Measurements from ENCODE around the gene ALOXE3.

DNA sequence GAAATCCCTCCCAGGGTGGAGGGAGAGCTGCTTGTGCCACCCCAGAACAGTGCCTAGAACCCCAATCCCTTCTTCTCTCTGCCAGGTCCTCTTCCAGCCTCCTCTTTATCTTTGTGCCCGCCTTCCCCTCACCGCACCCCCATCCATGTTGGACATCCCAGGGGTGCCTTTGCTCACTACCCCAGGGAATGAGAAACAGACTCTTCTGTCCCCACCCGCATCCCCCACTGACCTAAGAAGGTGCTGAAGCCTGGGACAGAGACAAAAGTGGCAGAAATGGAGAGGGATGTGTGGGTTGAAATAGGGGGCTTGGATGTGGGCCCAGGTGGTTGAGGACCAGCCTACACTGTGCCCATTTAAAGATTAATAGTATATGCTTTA is 62.5 kb downstream of the ALOXE3 start:
- TF ChIP-seq, protein P1, sequence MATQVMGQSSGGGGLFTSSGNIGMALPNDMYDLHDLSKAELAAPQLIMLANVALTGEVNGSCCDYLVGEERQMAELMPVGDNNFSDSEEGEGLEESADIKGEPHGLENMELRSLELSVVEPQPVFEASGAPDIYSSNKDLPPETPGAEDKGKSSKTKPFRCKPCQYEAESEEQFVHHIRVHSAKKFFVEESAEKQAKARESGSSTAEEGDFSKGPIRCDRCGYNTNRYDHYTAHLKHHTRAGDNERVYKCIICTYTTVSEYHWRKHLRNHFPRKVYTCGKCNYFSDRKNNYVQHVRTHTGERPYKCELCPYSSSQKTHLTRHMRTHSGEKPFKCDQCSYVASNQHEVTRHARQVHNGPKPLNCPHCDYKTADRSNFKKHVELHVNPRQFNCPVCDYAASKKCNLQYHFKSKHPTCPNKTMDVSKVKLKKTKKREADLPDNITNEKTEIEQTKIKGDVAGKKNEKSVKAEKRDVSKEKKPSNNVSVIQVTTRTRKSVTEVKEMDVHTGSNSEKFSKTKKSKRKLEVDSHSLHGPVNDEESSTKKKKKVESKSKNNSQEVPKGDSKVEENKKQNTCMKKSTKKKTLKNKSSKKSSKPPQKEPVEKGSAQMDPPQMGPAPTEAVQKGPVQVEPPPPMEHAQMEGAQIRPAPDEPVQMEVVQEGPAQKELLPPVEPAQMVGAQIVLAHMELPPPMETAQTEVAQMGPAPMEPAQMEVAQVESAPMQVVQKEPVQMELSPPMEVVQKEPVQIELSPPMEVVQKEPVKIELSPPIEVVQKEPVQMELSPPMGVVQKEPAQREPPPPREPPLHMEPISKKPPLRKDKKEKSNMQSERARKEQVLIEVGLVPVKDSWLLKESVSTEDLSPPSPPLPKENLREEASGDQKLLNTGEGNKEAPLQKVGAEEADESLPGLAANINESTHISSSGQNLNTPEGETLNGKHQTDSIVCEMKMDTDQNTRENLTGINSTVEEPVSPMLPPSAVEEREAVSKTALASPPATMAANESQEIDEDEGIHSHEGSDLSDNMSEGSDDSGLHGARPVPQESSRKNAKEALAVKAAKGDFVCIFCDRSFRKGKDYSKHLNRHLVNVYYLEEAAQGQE (IDR thresholded peaks at IDR 0.05): no peak
- TF ChIP-seq, protein P2, sequence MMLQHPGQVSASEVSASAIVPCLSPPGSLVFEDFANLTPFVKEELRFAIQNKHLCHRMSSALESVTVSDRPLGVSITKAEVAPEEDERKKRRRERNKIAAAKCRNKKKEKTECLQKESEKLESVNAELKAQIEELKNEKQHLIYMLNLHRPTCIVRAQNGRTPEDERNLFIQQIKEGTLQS (IDR thresholded peaks at IDR 0.05): no peak
- TF ChIP-seq, protein P3, sequence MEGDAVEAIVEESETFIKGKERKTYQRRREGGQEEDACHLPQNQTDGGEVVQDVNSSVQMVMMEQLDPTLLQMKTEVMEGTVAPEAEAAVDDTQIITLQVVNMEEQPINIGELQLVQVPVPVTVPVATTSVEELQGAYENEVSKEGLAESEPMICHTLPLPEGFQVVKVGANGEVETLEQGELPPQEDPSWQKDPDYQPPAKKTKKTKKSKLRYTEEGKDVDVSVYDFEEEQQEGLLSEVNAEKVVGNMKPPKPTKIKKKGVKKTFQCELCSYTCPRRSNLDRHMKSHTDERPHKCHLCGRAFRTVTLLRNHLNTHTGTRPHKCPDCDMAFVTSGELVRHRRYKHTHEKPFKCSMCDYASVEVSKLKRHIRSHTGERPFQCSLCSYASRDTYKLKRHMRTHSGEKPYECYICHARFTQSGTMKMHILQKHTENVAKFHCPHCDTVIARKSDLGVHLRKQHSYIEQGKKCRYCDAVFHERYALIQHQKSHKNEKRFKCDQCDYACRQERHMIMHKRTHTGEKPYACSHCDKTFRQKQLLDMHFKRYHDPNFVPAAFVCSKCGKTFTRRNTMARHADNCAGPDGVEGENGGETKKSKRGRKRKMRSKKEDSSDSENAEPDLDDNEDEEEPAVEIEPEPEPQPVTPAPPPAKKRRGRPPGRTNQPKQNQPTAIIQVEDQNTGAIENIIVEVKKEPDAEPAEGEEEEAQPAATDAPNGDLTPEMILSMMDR (IDR thresholded peaks at IDR 0.05; ENCODE audit: low read depth, low read length, missing input control): no peak
- TF ChIP-seq GABPA (IDR thresholded peaks at IDR 0.05 in 1 of 2, conservative IDR thresholded peaks at IDR 0.05 in 1 of 2) (no peak), JUND (IDR thresholded peaks at IDR 0.05) (no peak), RAD21 (IDR thresholded peaks at IDR 0.05) (no peak), NR2F2 (IDR thresholded peaks at IDR 0.05) (no peak), TAF1 (conservative IDR thresholded peaks at IDR 0.05) (no peak), YY1 (IDR thresholded peaks at IDR 0.05) (no peak), SP1 (IDR thresholded peaks at IDR 0.05) (no peak), EGR1 (IDR thresholded peaks at IDR 0.05; ENCODE audit: low read depth in 2 of 2) (no peak), RXRA (IDR thresholded peaks at IDR 0.05) (no peak)
- TF ChIP-seq, protein P4, sequence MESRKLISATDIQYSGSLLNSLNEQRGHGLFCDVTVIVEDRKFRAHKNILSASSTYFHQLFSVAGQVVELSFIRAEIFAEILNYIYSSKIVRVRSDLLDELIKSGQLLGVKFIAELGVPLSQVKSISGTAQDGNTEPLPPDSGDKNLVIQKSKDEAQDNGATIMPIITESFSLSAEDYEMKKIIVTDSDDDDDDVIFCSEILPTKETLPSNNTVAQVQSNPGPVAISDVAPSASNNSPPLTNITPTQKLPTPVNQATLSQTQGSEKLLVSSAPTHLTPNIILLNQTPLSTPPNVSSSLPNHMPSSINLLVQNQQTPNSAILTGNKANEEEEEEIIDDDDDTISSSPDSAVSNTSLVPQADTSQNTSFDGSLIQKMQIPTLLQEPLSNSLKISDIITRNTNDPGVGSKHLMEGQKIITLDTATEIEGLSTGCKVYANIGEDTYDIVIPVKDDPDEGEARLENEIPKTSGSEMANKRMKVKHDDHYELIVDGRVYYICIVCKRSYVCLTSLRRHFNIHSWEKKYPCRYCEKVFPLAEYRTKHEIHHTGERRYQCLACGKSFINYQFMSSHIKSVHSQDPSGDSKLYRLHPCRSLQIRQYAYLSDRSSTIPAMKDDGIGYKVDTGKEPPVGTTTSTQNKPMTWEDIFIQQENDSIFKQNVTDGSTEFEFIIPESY (IDR thresholded peaks at IDR 0.05): no peak
- TF ChIP-seq, protein P5, sequence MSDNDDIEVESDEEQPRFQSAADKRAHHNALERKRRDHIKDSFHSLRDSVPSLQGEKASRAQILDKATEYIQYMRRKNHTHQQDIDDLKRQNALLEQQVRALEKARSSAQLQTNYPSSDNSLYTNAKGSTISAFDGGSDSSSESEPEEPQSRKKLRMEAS (IDR thresholded peaks at IDR 0.05): no peak

Measured in liver (tissue), 3 donors.